ENCODE data around the gene FAM170A.

Gene FAM170A, protein sequence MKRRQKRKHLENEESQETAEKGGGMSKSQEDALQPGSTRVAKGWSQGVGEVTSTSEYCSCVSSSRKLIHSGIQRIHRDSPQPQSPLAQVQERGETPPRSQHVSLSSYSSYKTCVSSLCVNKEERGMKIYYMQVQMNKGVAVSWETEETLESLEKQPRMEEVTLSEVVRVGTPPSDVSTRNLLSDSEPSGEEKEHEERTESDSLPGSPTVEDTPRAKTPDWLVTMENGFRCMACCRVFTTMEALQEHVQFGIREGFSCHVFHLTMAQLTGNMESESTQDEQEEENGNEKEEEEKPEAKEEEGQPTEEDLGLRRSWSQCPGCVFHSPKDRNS

DNA sequence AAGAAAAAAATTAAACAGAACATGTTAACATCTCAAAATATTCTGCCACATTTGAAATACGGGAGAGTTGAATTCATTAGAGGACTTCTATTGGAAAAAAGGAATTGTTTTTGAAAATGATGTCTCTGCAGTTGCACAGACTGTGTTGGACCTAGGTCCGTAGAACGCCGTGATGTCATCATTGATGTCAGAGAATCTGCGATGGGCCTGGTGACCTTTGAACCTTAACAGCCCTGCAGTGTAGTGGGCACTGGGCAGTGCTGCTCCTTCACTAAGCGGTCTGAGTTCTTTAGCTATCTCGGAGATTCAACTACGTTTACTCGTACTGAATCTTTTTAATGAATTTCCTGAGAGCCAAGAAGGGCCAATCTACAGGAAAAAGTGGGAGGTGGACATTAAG lies at the start of gene FAM170A:
Gene FAM170A (plus strand): TSS at position 220 of the 400 bp plus-strand sequence. CDS start 211 bp downstream, outside the sequence.
- DNase-seq, result no peak

GRCh38 chr5:119582987-119583386 lies 46.4 kb upstream of the FAM170A start:
- DNase-seq, result no peak

DNA sequence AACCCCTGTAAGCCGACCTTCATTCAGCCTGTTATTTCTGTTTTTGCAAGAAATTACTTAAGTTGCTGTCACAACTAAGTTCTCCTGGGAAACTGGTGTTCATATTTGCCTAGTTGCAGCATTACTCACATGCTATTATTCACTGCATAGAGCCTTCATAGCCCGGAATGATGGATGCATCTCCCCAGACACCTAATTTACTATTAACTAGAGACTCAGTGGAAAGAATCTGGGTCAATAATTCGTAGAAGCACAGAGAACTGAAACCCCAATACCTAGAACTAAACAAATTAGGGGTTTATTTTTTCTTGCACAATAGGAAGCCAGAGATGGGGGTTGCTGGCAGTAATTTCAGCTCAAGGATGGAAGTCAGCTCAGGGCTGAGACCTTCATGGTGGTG lies 45.7 kb upstream of the FAM170A start:
- DNase-seq, result no peak

- no peak for DNase-seq
Measured at GRCh38 chr5:119596046-119596445, 33.3 kb upstream of the FAM170A start.

DNA sequence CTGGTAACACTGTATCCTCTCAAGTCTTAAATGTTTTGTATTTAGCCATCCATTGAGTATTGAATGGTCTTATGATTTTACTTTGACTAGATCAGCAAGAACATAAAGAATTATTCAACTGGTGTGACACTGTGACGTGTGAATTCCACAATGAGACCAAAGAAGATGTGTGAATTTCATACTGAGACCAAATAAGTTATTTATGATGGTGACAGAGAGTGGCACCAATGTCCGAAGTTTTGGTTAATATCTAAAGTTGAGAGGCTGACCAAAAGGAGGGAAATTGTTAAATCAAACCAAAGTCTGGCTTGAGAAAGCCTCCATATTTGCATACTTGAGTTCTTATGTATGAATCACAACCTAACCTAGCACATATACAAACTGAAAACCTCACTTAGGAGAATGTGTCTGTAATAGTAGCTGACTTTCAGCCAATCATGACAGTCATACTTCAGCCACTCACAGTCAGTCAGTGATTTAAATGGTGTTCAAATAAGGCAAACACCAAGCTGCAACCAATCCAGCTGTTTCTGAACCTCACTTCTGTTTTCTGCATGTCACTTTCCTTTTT lies 31.5 kb upstream of the FAM170A start:
- DNase-seq, result no peak

- no peak for DNase-seq
Measured at GRCh38 chr5:119613937-119614336, 15.4 kb upstream of the FAM170A start.

DNA sequence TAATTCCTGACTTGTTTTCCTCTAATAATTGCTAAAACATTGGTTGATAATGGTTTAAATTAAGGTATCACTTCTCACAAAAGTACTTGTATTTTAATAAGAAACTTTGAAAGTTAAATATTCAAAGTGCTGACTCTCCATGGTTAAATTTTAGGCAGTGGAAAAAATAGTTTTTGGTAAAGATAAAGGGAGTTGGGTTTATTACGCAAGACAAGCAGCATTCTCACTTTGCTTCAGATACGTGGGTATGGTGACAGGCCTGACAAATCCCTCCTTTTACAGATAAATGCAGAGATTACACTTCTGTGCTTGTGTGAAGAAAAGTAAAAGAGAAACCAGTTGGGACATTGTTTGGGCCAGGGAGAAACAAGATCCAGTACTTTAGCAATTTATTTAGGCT lies 14.5 kb upstream of the FAM170A start:
- DNase-seq, result no peak

GRCh38 chr5:119626086-119626485 lies 3.3 kb upstream of the FAM170A start:
- DNase-seq, result no peak

GRCh38 chr5:119630752-119631440 lies 1.5 kb downstream of the FAM170A start:
- no peak for DNase-seq

DNA sequence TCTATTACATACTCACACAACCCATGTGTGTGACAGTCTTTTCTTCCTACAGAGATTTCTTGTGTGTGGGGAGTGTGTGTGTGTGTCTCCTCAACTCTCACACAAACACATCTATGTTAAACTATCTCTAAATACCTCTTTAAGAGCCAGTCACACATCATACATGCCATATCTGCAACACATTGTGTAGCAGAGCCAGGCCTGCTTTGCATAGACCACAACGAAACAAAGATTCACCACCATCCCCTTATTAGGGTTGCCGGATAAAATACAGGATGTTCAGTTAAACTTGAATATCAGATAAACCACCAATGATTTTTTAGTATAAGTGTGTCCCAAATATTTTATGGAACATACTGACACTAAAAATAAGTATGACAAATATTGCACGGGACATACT lies 2.3 kb downstream of the FAM170A start:
- DNase-seq, result no peak

DNA sequence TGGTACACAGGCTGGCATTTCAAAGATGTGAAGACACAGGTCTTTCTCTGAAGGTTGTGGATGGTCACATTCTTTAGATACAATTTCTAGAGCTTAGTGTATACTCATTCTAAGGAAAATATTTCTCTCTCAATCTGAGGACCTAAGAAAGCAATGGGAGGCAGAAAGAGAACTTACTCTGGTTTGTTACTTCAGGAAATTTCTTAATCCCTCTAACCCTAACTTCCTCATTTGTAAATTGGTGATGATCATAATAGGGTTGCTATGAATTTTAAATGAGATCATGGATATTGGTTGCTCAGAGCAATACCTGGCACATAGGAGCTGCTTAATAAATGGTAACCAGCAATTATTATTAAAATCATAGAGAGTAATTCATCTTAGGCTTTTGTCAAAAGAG lies 22.1 kb downstream of the FAM170A start:
- DNase-seq, result no peak

DNA sequence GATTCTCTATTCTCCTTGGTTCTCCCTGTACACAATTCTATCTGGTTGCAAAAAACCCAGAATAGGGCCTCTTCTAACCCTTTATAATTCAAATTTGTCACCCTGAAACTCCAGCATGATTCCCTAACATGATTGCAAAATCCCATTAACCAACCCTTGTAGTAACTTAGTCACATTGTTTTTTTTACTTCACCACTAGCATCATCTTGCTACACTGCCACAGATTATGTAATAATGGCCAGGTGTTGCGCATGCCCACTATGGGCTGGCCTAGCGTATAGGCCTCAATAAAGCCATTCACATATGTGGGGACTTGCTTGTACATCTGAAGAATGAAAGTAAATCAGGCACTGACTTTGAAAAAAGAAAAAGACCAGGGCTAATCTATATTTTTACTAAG lies 25.7 kb downstream of the FAM170A start:
- DNase-seq, result no peak

GRCh38 chr5:119656023-119656422 lies 26.7 kb downstream of the FAM170A start:
- no peak for DNase-seq

DNA sequence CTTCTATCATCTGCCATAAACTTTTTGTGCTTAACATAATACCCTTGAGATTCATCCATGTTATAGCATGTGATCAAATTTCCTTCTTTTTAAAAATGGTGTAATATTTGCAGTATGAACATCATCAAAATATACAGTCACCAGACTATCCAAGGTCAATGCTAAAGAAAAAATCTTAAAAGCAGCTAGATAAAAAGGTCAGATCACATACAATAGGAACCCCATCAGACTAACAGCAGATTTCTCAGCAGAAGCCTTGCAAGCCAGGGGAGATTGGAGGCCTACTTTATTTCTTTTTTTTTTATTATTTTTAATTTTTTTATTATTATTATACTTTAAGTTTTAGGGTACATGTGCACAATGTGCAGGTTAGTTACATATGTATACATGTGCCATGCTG lies 37.2 kb downstream of the FAM170A start:
- DNase-seq, result no peak

- no peak for DNase-seq
Measured at GRCh38 chr5:119678351-119679028, 49.1 kb downstream of the FAM170A start.

- DNase-seq, result no peak
Measured at GRCh38 chr5:119680080-119680479, 50.7 kb downstream of the FAM170A start.

GRCh38 chr5:119681734-119682133 lies 52.4 kb downstream of the FAM170A start:
- no peak for DNase-seq

- DNase-seq, result no peak
Measured at GRCh38 chr5:119682372-119682771, 53.0 kb downstream of the FAM170A start.

Measured in NCI-H1417 treated with DMSO at 0.1 percent for 48 hours (cell line).